Suppressor macrophage (primary cell): Measurements from ENCODE around the gene TRPV5.

ENCODE experiments used
- DNase-seq, 4 experiments: peaks; one replicate each; pipeline ENCODE4 v3.0.0-alpha.2; 2020 to 2022

The TRPV5 gene

DNA sequence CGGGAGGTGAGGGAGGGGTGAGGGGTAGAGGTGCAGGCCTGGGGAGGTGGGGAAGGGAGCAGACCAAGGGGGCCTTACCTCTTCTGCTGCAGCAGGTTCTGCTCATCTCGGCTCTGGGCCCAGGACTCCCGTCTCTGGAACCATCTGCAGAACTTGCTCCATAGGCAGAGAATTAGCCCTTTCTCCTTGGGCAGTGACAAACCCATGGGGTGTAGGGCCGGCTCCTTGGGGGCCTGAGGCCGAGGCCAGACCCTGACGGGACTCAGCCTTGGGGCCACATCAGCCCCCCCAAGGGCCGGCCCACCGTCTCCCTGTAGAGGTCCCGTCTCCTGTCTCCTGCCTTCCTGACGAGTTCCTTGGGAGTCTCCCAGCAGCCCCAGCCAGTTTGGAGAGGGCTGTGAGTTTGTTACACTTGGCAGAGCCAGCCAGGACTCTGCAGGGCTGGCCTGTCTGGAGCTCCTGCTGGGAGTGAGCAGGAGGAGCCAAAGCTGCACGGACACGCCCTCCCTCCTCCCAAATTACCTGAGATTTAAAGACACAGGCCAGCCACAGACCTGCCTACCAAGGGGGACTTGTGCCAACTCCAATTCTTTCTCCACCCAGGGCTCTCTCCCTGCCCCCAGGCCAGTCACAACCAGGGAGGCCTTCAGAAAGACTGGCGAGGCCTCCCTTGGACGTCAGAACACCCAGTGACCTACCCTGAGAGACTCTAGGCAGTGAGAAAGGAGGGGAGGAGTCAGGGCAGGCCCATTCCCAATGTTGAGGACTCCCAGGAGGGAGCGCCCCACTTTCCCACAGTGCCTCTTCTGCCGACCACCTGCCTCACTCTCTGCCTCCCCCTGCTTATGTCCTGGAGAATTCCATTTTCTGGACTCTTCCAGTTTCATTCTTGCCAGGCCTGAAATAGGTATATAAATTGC, 48.0 kb downstream of the TRPV5 start, which contains the start of gene TRPV6:
Gene TRPV6, minus strand, starts transcription at position 435 of the 920 bp plus-strand sequence.
- no peak for DNase-seq

DNA sequence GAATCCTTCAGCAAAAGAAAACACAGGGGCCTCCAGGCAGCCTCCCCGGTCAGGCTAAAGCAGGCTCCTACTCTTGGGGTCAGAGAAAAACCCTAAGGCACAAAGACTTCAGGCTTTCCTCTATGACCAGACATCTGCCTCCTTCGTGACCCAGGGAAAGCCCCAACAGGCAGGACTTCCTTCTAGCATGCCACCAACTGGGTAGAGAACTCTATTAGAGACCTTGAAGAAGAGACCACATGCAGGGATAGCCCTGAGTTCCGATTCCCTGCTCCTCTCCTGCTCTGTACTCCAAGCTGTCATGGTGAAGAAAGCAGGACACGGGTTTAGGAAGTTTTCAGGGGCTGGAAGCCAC, 49.3 kb downstream of the TRPV5 start:
- DNase-seq = peak in 3 of 4 experiments; percentile 46 to 71 (median 66)

DNA sequence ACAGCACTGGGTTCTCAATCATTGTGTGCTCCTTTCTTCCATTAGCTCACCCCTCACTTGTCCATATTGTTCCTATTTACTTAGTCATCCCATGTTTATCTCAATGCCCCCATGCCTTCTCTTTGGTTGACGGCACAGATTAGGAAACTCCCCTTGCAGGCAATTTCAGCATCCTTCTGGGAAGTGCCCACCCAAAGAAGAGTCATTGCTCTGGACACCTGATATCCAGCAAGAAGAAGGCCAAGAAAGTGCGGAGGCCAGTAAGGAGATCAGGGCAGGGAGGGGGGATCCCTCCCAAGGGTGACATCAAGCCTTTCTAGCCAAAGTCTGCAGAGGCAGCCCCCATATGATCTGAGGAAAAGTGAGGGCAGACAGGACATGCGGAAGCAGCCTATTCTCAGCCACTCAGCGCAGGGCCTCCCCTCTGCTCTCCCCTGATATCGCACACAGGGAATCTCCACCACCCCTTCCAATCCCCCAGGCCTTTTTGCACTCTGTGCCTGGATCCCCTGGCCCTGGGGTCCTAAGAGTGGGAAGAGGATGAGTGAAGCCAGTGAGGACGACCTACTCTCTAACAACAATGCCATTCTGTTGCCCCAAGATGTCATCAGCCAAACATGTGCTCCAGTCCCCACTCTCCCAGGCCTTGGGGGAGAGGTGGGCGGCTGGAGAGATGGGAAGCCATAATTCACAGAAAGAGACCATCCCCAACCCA, 49.8 kb downstream of the TRPV5 start:
- no peak for DNase-seq

DNA sequence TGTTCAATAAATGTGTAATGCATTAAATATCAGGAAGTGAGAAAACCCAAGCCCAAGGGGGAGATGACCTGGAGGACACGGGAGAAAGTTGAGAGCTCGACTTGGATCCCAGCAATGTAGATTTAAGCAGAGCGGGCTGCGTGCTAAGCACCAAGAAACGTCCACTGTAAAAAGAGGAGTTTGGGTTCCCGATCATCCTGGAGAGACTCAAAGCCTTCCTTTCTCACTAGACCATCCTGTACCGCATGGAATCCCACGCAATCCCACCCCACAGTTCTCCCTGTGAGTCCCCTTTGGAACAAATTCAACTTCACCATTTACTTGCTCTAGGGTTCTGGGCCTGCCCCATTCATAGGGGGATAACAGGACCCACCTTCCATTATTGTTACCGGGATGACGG, 50.4 kb downstream of the TRPV5 start:
- DNase-seq = no peak

DNA sequence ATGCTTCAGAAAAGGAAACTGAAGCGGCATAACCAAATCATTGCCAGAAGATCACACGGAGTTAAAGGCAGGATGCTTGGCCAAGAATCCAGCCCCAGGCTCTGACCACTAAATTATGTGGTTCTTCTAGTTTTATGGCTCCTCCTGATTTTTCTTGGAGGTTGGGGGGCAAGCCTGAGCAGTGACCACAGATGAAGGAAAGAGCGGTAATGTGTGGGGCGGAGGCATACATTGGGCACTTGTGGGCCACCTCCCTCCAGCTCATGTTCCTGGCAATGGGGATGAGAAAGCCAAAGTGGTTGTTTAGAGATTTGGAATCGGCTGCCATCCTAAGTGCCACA, 51.2 kb downstream of the TRPV5 start:
- DNase-seq = no peak

DNA sequence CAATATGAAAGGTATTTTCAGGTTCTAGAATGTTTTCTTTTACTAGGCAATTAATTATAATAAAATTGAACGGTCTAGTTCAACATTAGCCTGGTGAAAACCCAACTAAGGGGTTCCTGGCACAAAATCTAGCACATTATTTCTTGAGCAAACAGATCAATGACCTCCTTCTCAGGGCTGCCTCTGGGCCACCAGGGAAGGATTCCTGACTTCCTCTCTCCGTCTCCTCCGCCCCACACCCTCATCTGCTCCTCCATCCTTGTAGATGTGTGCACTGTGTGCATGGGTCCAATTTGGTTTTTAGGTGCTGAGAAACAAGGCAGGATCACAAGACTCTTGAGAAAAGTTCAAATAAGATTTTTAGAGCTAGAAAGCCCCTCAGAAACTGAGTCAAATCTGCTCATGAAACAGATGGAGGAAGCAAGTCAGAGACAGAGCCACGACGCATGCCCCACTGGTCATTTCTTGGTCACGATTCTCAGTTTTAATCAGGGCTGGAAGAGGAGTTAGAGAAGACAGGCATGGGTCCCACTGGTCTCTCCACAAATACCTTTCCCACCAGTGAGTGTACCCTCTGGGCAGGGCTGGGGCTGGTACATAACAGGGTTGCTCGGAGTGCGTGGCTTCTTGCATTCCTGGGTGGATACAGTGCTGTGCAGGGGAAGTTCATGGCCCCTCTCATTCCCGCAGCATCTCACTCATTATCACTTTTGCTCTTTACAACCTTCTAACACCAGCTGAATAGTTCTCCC, 51.8 kb downstream of the TRPV5 start:
- DNase-seq = no peak

DNA sequence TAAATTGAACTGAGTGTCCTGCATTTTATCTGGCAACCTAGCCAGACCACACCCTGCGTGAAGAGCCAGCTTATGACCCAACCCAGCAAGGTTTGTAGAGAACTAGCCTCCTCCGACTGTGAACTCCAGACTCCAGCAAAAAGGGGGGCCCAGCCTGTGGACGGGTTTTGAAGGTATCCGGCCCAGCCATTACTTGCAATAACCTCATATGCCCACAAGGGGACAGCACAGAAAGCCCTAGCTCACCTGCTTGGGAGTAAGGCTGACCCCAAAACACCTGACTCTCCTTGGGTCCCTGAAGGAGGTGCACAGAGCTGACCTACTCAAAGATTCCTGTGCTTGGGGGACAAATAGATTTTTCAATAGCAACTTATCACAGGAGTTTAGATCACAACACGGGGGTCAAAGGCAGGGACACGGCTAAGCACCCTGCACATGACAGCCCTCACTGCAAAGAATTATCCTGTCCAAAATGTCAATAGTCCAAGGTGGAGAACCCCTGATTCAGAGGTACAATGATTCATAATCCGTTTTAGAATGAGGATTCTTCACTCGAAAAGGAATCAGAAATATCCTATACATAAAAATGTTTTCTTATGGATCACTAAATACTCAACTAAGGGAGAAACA, 52.6 kb downstream of the TRPV5 start:
- DNase-seq = peak; percentile 41 to 69 (median 60)

DNA sequence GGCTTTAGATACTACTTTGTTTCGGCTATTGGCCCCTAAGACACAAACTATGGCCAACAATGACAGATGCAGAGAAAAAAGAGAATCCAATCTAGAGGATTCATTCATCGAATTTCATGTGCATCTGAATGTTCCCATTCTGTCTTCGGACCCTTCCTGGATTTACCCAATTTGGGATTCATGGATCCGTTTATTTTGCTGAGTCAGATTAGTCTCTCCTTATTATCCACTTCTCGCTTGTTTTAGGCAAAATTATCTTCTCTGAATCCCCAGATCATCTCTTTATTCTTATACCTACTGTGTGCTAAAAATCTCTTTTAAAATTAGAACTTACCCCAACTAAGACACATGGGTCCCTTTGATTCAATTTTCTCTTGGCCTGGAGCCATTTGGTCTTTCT, 54.5 kb downstream of the TRPV5 start:
- DNase-seq = no peak

DNA sequence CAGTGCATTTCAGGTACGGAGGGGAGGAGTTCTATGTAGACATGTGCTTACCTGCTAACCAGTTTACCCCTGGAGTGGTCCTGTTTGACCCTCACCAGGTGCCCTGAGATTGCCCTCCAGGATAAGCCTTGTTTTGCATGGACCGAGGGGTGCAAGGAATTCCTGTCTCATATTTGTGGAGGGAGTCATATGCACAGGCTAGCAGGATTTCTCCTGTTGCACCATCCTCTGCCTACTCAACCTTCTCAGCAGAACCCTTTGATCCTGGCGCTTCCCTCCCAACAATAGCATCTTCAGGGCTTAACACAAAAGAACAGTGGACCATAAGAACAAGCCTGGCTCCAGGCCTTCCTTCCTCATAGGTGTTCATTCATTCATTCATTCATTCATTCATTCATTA, 55.2 kb downstream of the TRPV5 start:
- DNase-seq = no peak

DNA sequence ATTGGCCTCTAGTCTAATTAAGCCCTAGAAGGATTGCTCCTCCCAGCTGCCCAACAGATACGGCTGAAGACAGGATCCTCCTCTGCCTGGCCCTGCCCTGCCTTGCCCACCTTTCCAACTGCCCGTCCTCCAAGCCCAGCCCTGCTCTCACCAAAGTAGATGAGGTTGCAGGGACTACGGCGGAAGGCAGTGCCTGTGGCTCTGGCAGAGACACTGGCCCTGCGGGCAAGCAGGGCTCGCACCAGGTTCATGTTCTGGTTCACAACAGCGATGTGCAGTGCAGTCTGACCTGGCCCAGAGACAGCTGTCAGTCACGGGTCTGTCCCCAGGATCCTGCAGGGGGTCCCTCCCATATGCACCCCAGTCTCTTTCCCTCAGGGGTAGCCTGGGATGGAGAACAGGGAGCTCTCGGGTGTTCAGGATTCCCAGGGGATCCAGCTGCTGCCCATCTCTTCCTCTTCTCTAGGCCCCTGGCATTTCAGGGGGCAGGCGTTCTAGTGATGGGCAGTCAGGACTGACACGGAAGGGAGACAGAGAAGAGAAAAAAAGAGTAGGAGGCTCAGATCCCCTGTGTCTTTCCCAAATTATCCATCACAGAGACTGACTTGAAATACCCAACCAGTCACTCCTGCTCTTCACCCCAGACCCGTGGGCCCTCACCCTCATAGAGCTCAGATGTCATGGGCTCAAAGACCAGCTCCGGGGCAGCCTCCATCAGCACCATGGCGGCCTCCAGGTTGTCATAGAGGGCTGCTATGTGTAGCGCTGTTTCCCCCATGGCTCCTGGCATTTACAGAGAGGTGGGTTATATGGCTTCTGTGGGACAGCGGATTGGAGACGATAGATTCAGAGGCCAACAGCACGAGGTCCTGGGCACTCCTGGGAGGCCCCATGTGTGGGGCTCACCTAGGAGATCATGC, 56.3 kb downstream of the TRPV5 start:
- no peak for DNase-seq

DNA sequence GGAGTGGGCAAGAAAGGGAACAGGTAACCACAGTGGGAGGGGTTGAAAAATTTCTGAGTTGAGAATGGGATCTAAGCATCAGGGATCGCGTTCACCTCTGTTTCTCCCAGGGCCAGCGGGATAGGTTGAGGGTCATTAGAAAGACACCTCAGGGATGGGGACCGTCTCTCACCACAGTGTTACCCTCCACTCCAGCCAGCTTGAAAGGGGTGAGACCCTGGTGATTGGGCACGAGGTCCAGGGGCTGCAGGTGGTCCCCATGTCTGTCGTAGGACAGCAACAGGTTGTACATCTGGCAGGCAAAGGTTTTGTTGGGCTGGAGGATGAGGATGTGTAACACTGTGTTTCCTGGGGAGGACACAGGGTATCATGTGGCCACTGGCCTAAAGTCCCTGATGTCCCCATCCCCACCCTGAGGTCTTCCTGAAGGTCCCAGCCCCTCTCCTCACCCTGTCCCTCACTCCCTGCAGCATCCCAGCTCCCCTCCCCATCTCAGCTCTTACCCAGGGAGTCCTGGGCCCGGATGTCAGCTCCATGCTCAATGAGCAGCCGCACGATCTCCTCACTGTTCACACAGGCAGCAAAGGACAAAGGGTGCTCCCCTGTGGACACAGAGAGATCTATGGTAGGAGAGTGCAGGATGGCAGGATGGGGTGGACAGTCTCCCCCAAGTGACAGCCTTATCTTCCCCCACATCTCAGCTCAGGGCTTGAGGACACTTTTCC, 57.1 kb downstream of the TRPV5 start:
- DNase-seq = no peak

DNA sequence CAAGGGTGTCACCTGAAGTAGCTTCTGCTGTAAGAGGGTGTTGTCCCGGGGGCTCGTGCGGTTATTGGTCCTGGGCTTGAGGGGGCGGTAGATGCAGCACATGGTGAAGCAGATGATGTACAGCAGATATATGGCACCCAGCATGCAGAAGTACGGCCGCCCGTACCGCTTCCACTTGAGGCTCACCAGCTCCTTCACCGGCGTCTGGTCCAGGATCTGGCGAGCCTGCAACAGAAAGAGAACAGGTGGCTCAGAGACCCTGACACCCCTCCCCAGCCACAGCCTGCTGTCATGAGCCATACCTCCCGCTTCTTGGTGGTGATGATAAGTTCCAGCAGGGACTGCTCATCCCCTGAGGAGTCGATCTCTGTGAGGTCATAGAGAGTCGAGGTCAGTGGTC, 58.1 kb downstream of the TRPV5 start:
- no peak for DNase-seq

DNA sequence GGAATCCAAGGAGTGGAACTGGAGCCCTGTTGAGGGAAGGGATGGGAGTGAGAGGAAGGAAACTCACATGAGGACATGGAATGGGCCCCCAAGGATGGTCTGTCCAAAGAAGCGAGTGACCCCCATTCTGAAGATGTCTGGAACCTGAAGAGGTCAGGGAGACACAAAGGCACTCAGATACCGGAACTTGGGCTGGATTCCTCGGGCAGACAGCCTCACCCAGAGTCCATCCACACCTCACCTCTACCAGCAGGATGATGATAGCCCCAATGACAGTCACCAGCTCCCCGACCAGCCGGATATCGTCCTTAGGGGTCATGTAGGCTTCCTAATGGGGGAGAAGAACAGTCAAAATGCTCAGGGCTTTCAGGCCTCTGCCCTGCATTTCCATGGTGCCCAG, 58.7 kb downstream of the TRPV5 start:
- no peak for DNase-seq

DNA sequence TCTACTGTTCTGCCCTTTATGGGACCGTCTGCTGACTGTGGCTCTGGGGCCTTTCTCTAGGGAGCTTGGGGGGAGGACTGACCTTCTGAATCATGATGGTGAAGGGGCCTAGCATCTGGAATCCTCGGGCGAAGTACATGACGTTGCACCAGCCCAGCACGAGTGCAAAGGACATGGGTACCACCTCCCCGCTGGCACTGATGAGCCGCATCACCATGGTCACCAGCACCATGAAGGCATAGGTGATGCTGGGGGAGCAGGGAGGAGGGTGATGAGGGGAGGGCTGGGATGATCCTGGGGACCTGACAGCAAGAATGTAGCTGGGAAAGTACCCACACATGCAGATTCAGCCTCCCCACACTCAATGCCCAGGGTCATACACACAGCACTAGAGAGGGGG, 59.1 kb downstream of the TRPV5 start:
- DNase-seq = no peak

DNA sequence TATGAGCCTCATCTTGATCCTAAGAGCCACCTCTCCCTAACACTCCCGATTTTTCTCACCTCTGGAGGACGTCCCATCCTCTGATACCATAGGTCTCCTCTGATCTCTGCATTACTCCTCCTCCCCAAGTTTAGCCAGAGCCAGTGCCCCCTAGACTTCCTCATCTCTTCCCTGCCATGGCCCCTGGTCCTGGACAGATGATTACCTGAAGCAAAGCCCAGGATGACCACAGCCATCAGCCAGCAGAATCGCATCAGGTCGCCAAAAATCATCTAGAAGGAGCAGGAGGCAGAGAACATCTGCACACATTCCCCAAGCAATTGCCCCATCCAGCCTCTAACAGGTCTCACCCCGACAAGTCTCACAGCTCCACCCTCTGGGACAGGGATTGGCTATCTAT, 59.7 kb downstream of the TRPV5 start:
- no peak for DNase-seq

DNA sequence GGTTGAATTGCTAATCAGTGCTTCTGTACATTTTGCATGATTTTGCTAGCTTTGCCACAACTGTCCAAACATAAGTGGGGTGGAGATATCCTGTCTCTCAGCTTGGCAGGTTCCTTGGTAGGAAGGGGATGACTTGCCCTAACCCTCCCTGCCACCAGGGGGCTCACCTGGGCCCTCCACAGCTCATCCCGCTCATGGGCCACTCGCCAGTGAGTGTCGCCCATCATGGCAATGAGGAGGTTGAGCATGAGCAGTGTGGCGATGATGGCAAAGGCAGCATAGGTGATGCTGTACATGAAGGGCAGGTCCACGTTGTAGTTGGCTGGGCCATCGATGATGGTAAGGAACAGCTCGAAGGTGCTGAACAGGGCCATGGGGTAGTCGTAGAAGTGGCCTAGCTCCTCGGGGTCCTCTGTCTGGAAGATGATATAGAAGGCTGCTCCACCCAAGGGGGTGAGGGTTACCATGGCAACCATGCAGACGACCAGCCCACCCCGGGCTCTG, 60.2 kb downstream of the TRPV5 start:
- peak; percentile 34 to 68 (median 42) for DNase-seq

DNA sequence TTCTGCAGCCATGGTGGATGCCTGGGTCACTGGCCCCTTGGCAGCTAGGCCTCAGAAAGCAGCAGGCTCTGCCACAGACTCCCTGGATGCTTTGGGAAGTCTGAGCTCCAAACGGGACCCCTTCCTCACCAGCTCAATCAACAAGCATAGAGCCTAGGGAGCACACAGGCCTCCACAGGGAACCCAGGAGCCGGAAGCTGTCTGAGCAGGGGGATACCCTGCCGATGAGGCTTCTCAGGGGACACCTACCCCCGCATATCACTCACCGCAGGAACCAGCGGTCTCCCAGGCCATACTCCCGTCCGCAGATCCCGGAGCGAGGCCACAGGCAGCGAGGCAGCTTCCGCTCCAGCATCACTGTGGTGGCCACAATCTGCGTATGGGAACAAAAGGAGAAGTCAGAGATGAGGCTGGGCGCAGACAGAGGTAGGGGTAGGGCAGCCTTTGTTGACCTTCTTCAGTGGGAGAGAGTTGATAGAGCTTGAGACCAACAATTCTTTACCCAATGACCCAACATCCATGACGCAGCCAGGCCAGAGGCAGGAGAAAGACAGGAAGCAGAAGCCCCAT, 61.4 kb downstream of the TRPV5 start:
- peak in 2 of 4 experiments; percentile 17 to 18 for DNase-seq

DNA sequence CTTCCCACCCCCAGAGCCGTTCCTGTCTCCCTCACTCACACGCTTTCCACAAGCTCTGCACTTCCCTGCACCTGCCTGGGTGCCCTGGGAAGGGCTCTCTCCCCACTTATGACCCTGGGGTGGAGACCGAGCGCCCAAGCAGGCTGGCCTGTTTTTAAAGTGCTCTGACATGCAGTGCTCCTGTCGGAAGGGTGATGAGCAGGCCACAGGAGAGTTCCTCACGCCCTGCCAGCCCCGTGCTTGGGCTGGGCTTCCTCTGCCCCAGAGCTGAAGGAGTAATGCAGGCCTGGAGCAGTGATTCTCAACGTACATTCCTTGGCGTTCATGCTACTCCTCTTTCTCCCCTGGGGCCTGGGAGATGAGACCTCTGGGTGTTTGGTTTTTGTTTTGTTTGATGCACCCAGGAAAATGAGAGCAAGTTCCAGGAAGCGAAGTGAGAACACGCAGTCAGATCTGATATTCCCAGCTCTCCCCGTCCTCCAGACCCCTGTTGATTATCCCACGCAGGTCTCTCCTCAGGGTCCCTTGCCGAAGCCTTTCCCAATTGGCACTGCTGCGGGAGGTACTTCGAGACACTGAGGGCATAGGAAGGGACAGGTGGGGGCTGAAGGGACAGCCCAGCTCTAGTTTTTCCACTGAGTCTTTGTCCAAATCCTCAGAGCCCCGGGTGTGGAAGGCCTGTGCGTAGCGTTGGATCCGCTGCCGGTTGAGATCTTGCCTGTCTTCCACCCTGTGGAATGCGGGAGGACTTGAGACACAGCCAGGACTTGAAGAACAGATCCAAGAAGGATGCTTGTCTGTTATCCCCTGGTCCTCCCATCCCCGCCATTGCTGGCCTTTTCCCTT, 62.1 kb downstream of the TRPV5 start:
- DNase-seq = no peak

DNA sequence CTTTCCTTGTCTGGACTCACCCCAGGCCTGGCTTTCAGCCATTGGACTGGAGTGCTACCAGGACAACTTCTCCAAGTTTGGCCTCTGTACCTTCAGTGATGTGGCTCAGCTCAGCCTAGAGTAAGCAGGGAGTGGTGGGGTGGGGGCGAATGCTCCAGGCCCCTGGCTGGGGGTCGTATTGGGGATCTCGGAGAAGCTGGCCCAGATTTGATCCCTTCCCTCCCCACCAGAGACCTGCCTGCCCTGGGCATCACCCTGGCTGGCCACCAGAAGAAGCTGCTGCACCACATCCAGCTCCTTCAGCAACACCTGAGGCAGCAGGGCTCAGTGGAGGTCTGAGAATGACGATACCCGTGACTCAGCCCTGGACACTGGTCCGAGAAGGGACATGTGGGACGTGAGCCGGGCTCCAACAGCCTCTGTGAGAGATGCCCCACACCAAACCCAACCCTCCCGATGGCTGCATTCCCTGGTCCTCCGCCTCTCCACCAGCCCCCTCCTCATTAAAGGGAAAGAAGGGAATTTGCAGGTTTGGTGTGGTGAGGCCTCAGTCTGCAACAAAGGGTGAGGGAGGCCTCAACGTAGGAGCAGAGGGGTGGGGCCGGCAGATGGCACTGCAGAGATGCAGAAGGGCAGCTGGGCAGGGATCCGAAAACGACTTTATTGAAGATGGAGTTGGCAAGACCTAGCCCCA, 62.8 kb downstream of the TRPV5 start:
- DNase-seq = no peak
